ENCODE measurements around the gene MESP1. TPM values are rescaled to one million over a fixed set of nuclear protein-coding genes. Genes with fewer than 3 reads are reported as not detected.

The MESP1 gene
- total and polyA plus RNA-seq, 5 donors, result 3.4 to 8.3 (median 7.4) TPM

DNA sequence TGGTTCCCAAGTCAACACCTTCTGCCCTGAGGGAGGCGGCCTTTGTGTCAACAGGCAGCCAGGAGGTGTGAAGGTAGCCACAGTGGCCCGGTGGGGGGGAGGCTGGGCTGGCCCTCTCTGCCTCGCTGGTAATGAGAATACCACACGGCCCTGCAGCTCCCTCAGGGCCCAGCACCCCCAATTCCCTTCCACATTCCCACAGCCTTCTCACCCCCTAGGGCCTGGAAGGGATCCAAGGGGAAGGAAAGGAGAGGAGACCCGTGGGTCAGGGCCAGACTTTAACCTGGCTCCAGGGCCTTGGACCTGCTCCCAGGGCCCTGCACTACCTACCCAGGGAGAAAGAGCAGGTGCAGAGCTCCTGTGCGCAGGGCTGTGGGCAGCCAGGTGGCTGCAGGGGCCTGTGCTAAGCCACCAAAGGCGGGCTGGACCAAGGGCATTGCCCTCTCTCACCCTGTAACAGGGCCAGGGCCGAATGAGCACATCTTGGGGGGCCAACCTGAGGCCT lies 16.4 kb upstream of the MESP1 start:
- H3K27ac ChIP-seq (ENCODE audit: low read length), result no peak overlapping the region
- ATAC-seq (peak; percentile 14 to 32), DNase-seq (peak in 1 of 3 donors; percentile 11)
- intact Hi-C loops (cut with DNase I), result loop anchor here in 2 of 4 donors (10.0 kb wide), 2 partner anchors 57 to 317 kb away; no protein-coding TSS in a partner anchor
- H3K4me3 ChIP-seq (ENCODE audit: low read length), result no peak overlapping the region
- H3K4me1 ChIP-seq (ENCODE audit: control insufficient read depth, insufficient read depth, low read length), result peaks cover 2% of the 10 kb centered on the region
- no peaks in the 10 kb centered on the region for H3K9me3 ChIP-seq (ENCODE audit: control insufficient read depth, low read length)
- no peaks in the 10 kb centered on the region for H3K27me3 ChIP-seq (ENCODE audit: control insufficient read depth, insufficient read depth)
- WGBS, result 73% methylated on average over 8 of the region's 8 CpGs

DNA sequence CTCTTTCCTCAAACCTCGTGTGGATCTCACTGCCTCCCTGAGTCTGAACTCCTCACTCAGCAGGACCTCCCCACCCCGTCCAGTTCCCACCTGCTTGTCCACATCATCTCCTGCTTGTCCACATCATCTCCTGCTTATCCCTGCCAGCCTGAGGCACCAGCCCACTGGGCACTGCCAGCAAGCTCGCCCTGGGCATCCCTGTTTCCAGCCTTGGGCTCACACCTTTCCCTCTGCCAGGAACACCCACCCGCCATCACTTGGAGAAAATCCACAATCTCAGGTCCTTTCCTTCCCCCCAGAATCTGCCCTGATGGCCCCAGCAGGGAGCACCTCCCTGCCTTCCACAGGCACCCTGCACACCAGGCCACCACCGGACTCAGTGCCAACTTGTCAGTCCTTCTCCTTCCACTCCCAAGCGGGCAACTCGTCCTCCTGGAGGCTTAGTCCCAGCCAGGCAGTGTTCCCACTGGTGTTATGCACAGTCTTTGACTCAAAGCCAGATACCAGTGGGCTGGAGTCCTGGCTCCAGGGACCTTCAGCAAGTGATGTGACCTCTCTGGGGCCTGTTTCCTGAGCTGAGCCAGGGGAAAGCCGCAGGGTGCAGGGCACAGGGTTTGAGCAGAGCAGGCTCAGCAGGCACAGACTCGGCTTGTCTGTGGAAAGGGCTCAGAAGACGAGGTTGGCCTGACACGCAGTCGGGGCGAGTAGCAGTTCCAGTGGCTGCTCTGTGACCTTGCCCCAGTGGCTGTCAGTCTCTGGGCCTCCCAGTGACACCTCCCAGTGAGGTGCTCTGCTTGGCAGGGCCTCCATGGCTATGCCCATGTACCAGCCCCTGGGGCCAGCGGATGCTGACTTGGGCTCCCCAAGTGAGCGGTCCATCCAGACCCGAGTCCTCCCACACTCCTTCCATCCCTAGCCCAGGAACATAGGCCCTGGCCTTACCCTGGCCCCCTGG lies 15.6 kb upstream of the MESP1 start:
- no peak for DNase-seq
- peaks cover 2% of the 10 kb centered on the region for H3K4me1 ChIP-seq (ENCODE audit: control insufficient read depth, insufficient read depth, low read length)
- 80% methylated on average over 16 of the region's 16 CpGs for WGBS
- ATAC-seq, result peak; percentile 33 to 56
- H3K9me3 ChIP-seq (ENCODE audit: control insufficient read depth, low read length), result no peaks in the 10 kb centered on the region
- H3K4me3 ChIP-seq (ENCODE audit: low read length), result no peak overlapping the region
- no peak overlapping the region for H3K27ac ChIP-seq (ENCODE audit: low read length)
- H3K27me3 ChIP-seq (ENCODE audit: control insufficient read depth, insufficient read depth), result no peaks in the 10 kb centered on the region
- intact Hi-C loops (cut with DNase I), result loop anchor here in 2 of 4 donors (10.0 kb wide), 2 partner anchors 58 to 318 kb away; no protein-coding TSS in a partner anchor

DNA sequence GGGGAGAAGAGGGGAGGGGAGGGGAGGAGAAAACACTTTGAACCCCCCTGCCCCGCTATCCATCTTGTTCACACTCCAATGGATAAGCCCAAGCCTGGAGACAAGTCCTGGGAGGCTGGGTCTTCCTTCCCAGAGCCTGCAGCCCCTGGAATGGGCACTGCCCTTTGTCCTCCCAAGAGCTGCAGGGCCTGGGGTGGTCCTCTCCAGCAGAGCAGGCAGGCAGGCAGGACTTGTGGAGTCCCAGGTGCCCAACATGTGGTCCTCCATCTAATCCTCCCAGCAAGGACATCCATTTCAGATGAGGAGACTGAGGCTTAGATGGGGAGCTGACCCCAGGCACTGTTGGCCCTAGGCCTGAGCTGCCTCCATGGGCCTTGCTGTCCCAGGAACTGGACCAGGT lies 14.6 kb upstream of the MESP1 start:
- H3K4me3 ChIP-seq (ENCODE audit: low read length), result no peak overlapping the region
- intact Hi-C loops (cut with DNase I), result loop anchor here in 2 of 4 donors (10.0 kb wide), 2 partner anchors 59 to 319 kb away; no protein-coding TSS in a partner anchor
- no peaks in the 10 kb centered on the region for H3K27me3 ChIP-seq (ENCODE audit: control insufficient read depth, insufficient read depth)
- peaks cover 2% of the 10 kb centered on the region for H3K4me1 ChIP-seq (ENCODE audit: control insufficient read depth, insufficient read depth, low read length)
- ATAC-seq, result no peak
- WGBS, result 100% methylated on average over 1 of the region's 1 CpG
- H3K27ac ChIP-seq (ENCODE audit: low read length), result no peak overlapping the region
- no peaks in the 10 kb centered on the region for H3K9me3 ChIP-seq (ENCODE audit: control insufficient read depth, low read length)
- DNase-seq, result no peak

DNA sequence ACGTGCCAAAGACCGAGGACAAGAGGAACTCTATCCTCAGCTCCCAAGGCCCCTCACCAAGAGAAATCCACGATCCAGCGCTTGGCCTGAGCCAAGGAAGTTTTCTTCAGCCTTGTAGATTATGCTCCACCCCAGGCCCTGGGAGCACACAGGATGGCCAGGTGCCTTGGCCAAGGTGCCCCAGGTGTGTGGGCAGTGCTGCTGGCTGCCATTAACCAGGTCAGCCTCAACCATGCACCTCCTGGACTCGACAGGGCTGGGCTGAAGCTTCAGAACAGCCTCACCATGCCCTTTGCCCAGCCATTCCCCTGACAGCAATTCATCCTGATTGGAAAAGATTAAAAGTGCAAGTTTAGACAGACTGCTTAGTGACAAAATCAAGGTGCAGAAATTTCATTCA lies 10.9 kb upstream of the MESP1 start:
- no peak for ATAC-seq
- intact Hi-C loops (cut with DNase I), result loop anchor here (2.0 to 10.0 kb wide), 5 partner anchors 63 to 323 kb away; no protein-coding TSS in a partner anchor
- 85% methylated on average over 5 of the region's 5 CpGs for WGBS

DNA sequence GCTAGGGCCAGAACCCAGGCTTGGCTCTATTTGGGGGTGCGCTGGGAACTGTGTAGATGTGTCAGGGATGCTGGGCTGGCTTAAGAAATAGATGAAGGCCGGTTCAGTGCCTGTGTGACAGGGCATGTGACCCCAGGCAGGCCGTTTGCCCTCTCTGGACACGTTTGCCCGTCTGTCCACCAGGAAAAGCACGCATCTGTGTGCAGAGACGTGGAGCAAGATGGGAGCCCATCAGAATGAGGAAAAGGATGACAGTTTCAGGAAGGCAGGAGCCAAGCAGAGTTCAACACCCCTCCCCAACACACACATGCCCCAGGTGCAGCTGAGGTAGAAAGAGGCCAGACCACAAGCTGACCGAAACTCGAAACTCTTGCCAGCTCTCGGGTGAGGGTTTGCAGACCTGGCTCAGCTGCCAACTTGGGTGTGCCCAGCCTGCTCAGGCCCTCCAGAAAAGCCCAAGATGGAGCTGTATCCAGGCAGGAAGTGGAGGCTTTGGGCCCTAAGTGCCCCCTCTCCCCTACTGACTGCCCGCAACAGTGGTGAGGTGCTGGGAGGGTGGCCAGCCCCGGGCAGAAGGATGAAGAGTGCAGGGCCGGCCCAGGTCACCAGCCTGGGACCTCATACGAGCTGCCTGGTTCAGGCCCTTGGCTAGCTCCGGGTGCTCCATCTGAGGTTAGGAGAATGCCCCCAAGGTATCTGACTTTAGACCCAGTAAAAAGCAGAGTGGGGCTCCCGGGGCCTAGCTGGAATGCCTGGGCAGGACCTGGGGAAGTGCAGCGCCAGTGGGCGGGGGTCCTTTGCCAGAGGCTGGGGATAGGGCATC lies 10.2 kb upstream of the MESP1 start:
- Histone ChIP-seq H3K9me3 (ENCODE audit: control insufficient read depth, low read length) (no peaks in the 10 kb centered on the region), H3K4me3 (ENCODE audit: low read length) (no peak overlapping the region), H3K27me3 (ENCODE audit: control insufficient read depth, insufficient read depth) (no peaks in the 10 kb centered on the region), H3K4me1 (ENCODE audit: control insufficient read depth, insufficient read depth, low read length) (no peaks in the 10 kb centered on the region), H3K27ac (ENCODE audit: low read length) (no peak overlapping the region)
- DNase-seq, result no peak
- WGBS, result 74% methylated on average over 18 of the region's 18 CpGs
- intact Hi-C loops (cut with DNase I), result loop anchor here (2.0 to 10.0 kb wide), 5 partner anchors 64 to 324 kb away; no protein-coding TSS in a partner anchor
- ATAC-seq, result peak; percentile 8 to 24

More for the DNA sequence above, 10.9 kb upstream of the MESP1 start:
- no peak for DNase-seq
- Histone ChIP-seq H3K4me3 (ENCODE audit: low read length) (no peak overlapping the region), H3K4me1 (ENCODE audit: control insufficient read depth, insufficient read depth, low read length) (no peaks in the 10 kb centered on the region), H3K27me3 (ENCODE audit: control insufficient read depth, insufficient read depth) (no peaks in the 10 kb centered on the region), H3K9me3 (ENCODE audit: control insufficient read depth, low read length) (no peaks in the 10 kb centered on the region), H3K27ac (ENCODE audit: low read length) (no peak overlapping the region)

DNA sequence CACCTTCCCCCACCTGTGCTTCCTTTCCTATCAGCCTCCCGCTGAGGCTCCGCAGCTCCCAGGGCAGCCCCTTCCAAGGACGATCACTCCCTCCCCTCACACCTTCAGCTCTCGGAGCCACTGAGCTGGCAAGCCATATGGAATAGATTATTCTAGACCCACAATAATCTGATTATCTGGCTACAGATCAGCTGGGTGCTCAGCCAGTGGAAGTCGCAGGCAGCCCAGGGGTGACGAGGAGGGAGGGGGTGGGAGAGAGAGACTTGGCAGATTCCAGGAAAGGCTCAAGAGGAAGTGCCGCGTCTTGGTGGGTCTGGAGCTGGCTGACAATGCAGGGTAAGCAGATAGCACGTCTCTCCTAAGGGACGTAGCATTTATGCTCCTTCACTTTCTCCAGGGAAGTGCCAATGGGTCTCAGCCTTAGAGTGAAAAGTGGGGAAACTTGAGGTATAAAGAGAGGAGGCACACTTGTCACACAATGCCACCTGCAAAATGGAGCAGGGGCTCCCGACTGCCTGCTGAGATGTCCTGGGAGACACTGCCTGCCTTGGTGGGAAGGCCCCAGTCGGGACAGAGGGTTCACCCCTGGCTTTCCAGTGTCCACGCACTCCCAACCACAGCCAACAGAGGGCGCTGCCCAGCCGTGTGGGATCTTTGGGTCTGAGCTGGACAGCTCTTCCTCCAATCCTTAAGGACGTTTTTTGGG lies 9.4 kb upstream of the MESP1 start:
- ATAC-seq (peak; percentile 86 to 90), DNase-seq (peak; percentile 79 to 94 (median 93))
- intact Hi-C loops (cut with DNase I), result loop anchor here (2.0 to 10.0 kb wide), 5 partner anchors 64 to 324 kb away; no protein-coding TSS in a partner anchor
- no peak overlapping the region for H3K27ac ChIP-seq (ENCODE audit: low read length)
- H3K27me3 ChIP-seq (ENCODE audit: control insufficient read depth, insufficient read depth), result no peaks in the 10 kb centered on the region
- 30% methylated on average over 16 of the region's 16 CpGs for WGBS
- H3K4me3 ChIP-seq (ENCODE audit: low read length), result no peak overlapping the region
- H3K9me3 ChIP-seq (ENCODE audit: control insufficient read depth, low read length), result no peaks in the 10 kb centered on the region
- no peaks in the 10 kb centered on the region for H3K4me1 ChIP-seq (ENCODE audit: control insufficient read depth, insufficient read depth, low read length)

DNA sequence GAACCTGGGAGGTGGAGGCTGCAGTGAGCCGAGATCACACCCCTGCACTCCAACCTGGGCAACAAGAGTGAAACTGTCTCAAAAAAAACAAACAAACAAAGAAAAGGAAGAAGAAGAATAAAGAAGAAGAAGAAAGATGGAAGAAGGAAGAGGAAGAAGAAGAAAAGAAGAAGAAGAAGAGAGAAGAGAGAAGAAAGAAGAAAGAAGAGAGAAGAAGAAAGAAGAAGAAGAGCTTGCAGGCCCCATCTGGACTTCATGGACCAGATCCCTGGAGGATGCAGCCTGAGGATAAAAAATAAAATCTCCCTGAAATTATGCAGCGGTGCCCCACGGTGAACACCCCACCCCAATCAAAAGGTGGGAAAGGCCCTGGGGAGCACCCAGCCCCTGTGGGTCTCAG lies 8.8 kb upstream of the MESP1 start:
- Histone ChIP-seq H3K27me3 (ENCODE audit: control insufficient read depth, insufficient read depth) (no peaks in the 10 kb centered on the region), H3K27ac (ENCODE audit: low read length) (no peak overlapping the region), H3K4me3 (ENCODE audit: low read length) (no peak overlapping the region), H3K4me1 (ENCODE audit: control insufficient read depth, insufficient read depth, low read length) (no peaks in the 10 kb centered on the region), H3K9me3 (ENCODE audit: control insufficient read depth, low read length) (no peaks in the 10 kb centered on the region)
- ATAC-seq (no peak), DNase-seq (no peak)
- intact Hi-C loops (cut with DNase I), result loop anchor here (2.0 to 10.0 kb wide), 5 partner anchors 65 to 325 kb away; no protein-coding TSS in a partner anchor
- WGBS, result 77% methylated on average over 3 of the region's 3 CpGs

DNA sequence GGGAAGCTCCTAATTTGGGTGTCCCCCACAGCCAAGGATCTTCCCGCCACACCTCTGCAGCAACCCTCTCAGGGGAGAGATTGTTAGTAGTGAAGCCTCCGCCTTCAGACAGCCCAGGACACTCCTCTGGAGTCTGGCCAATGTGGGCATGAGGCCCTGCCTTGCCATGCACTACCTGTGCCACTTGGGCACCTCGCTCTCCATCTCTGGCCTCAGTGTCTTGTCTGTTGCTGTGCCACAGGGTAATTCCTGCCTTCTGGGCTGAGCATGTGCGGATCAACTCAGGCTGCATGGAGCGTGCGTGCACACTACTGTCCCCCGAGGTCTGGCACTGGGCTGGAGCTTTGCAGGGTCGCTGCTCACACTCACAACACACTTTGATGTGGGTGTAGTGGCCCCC lies 7.9 kb upstream of the MESP1 start:
- Histone ChIP-seq H3K27me3 (ENCODE audit: control insufficient read depth, insufficient read depth) (no peaks in the 10 kb centered on the region), H3K4me3 (ENCODE audit: low read length) (no peak overlapping the region), H3K4me1 (ENCODE audit: control insufficient read depth, insufficient read depth, low read length) (no peaks in the 10 kb centered on the region), H3K27ac (ENCODE audit: low read length) (no peak overlapping the region), H3K9me3 (ENCODE audit: control insufficient read depth, low read length) (no peaks in the 10 kb centered on the region)
- no peak for ATAC-seq
- no peak for DNase-seq
- 86% methylated on average over 8 of the region's 8 CpGs for WGBS
- intact Hi-C loops (cut with DNase I), result no loop called here

DNA sequence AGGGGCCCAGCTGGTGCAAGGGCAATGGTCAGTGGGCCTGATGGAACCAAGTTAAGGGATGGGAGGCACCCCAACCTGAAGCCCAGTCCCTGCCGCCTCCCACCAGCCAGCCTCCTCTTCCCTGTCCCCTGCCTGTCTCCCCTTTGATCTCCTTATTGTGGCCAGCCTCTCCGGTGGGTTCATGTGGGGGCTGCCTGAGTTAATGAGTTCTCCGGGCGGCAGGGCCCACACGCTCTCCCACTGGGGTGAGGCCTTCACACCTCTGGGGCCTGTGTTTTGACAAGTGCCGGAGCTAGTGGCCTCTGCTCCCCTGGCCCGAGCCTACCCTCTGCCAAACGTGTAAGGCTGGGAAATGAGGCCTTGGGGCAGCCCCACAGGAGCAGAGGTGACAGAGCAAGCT lies 7.2 kb upstream of the MESP1 start:
- WGBS, result 86% methylated on average over 8 of the region's 8 CpGs
- Histone ChIP-seq H3K4me1 (ENCODE audit: control insufficient read depth, insufficient read depth, low read length) (no peaks in the 10 kb centered on the region), H3K27ac (ENCODE audit: low read length) (no peak overlapping the region), H3K27me3 (ENCODE audit: control insufficient read depth, insufficient read depth) (no peaks in the 10 kb centered on the region), H3K4me3 (ENCODE audit: low read length) (no peak overlapping the region), H3K9me3 (ENCODE audit: control insufficient read depth, low read length) (no peaks in the 10 kb centered on the region)
- no peak for ATAC-seq
- no peak for DNase-seq
- intact Hi-C loops (cut with DNase I), result no loop called here

DNA sequence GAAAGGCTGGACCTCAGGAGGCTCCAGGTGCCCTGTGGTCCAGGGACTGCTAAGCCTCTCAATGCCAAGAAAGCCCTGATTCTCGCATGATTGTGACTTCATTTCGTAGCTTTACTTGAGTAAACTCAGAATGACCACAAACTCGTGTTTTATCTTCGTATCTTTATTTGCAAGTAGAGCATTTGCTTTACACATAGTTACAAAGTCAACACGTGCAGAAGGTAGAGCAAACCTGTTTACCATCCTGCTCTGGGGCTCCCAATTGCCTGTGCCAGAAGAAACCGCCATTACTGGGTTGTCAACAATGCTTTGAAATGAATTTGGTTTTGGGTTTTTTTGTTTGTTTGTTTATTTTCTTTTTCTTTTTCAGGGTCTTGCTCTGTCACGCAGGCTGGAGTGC lies 5.8 kb upstream of the MESP1 start:
- intact Hi-C loops (cut with DNase I), result no loop called here

More for the DNA sequence above, 5.8 kb upstream of the MESP1 start:
- Histone ChIP-seq H3K4me1 (ENCODE audit: control insufficient read depth, insufficient read depth, low read length) (no peaks in the 10 kb centered on the region), H3K27me3 (ENCODE audit: control insufficient read depth, insufficient read depth) (no peaks in the 10 kb centered on the region), H3K4me3 (ENCODE audit: low read length) (no peak overlapping the region), H3K9me3 (ENCODE audit: control insufficient read depth, low read length) (no peaks in the 10 kb centered on the region), H3K27ac (ENCODE audit: low read length) (no peak overlapping the region)
- WGBS, result 73% methylated on average over 7 of the region's 7 CpGs
- no peak for ATAC-seq
- no peak for DNase-seq
